Hepatic stellate cell (primary cell): Measurements from ENCODE around the gene MYNN.
A peak's percentile ranks its signal among the peaks of the same experiment; 100 is the strongest.

Source experiments
- DNase-seq: peaks from one replicate; pipeline ENCODE4 v3.0.0; 2011; ENCODE audit warnings: low spot score

Gene MYNN

GRCh38 chr3:169827712-169828111 is 54.5 kb downstream of the MYNN start:
- DNase-seq, result no peak

DNA sequence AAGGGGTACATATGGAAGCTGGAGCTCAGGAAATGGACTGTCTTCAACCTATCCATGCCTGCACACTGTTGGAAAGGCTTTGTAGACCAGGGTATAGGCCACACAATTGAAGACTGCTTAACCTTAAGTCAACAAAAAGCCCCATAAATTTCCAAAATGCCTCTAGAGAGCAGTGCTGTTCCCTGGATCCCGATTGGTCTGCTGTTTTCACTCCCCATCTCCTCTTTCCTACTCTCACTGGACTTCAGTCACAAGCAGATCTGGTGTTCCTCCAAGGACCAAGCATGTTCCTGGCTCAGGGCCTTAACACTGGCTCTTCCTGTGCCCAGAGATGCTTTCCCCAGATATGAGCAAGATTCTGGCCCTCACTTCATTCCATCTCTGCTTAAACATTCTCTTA is 62.3 kb downstream of the MYNN start:
- DNase-seq, result no peak

- DNase-seq, result peak; percentile 12
These were observed 63.1 kb downstream of the MYNN start for GRCh38 chr3:169836078-169836941.

GRCh38 chr3:169836942-169837275 is 63.7 kb downstream of the MYNN start:
- DNase-seq, result no peak

- DNase-seq, result no peak
These were observed 65.4 kb downstream of the MYNN start for GRCh38 chr3:169838511-169839030.
